Right lobe of liver (tissue), 6 donors: ENCODE measurements around the gene BCCIP. TPM values are rescaled to one million over a fixed set of nuclear protein-coding genes. Genes with fewer than 3 reads are reported as not detected.

Experiments used
- ATAC-seq, 4 donors: fragments of 200-7000 bp; cut with Tn5 transposase; one replicate each; pipeline ENCODE4 v1.9.1; 2020; ENCODE audit warnings: mild to moderate bottlenecking in 4 of 4, moderate library complexity in 4 of 4
- DNase-seq, 3 donors: peaks; one replicate each; pipeline ENCODE4 v3.0.0-alpha.2; 2020
- H3K27ac ChIP-seq, 3 donors: fragments of 200-600 bp; one replicate each; pipeline ENCODE4 v1.8.0; 2022
- H3K27me3 ChIP-seq, 2 donors: fragments of 200-600 bp; one replicate each; pipeline ENCODE4 v1.8.0; 2022
- H3K36me3 ChIP-seq, 4 donors: fragments of 200-600 bp; sonication (generic) in 1 of 4; one replicate each; pipeline versions ENCODE4 v1.5.1 to v1.8.0; 2017 to 2022; ENCODE audit warnings: control low read depth in 1 of 4
- H3K4me1 ChIP-seq, 4 donors: fragments of 200-600 bp; sonication (generic) in 1 of 4; one replicate each; pipeline versions ENCODE4 v1.5.1 to v1.8.0; 2017 to 2022; ENCODE audit warnings: control low read depth in 1 of 4
- H3K4me3 ChIP-seq, 3 donors: fragments of 200-600 bp; one replicate each; pipeline ENCODE4 v1.8.0; 2022
- H3K9me3 ChIP-seq, 4 donors: fragments of 200-600 bp; sonication (generic) in 1 of 4; one replicate each; pipeline versions ENCODE4 v1.5.1 to v1.8.0; 2017 to 2022; ENCODE audit warnings: control low read depth in 1 of 4
- POLR2A ChIP-seq: fragments of 450-650 bp; IDR thresholded peaks from one replicate; pipeline ENCODE4 v1.6.1; 2017; ENCODE audit warnings: antibody characterized with exemption, mild to moderate bottlenecking
- WGBS: methylation state at CpG from one replicate; pipeline ENCODE4 v1.1.6; 2018; ENCODE audit warnings: low coverage, low lambda C conversion rate; ENCODE audit not compliant: insufficient coverage; ENCODE audit errors: missing lambda C conversion rate; 5-methylcytosine and 5-hydroxymethylcytosine counted together
- intact Hi-C, 2 donors: fragments of 100-400 bp; cut with DNase I; formaldehyde crosslinking; loops; one replicate each; pipeline versions ENCODE4 v1.11.2 to v1.14.1; 2022
- total RNA-seq, 6 experiments: library from RNA; depleted of rRNA in 2 of 6; stranded (reverse); fragments of >200 nt in 2 of 6; fragmentation: NEBNext Ultra II Directional in 3 of 6; extraction: Animal tissue kit (Norgen Biotek cat#: 25700) in 3 of 6; gene quantifications; one replicate each; pipeline versions ENCODE4 v1.1.0 to v1.2.4, GENCODE V29; 2016 to 2023
- TF ChIP-seq, protein P1 (sequence below), 4 donors: fragments of 200-600 bp in 3 of 4; fragments of 450-650 bp in 1 of 4; IDR thresholded peaks; one replicate each; pipeline versions ENCODE4 v1.5.1 to v1.8.0; 2016 to 2022; ENCODE audit warnings: antibody characterized with exemption in 4 of 4, mild to moderate bottlenecking in 2 of 4
- donor health status: DM: no; HTN: yes; CAD: no.
- donor health status: DM: no; HTN: no; CAD: no.
- donor health status: DM: no; HTN: no; CAD: no.
- donor health status: DM: no; HTN: yes; CAD: no.
- donor health status: DM: no; HTN: yes; CAD: no.

BCCIP gene
- total RNA-seq, 6 experiments from 2014 or later: 25.9 to 43.3 (median 29.6) TPM

DNA sequence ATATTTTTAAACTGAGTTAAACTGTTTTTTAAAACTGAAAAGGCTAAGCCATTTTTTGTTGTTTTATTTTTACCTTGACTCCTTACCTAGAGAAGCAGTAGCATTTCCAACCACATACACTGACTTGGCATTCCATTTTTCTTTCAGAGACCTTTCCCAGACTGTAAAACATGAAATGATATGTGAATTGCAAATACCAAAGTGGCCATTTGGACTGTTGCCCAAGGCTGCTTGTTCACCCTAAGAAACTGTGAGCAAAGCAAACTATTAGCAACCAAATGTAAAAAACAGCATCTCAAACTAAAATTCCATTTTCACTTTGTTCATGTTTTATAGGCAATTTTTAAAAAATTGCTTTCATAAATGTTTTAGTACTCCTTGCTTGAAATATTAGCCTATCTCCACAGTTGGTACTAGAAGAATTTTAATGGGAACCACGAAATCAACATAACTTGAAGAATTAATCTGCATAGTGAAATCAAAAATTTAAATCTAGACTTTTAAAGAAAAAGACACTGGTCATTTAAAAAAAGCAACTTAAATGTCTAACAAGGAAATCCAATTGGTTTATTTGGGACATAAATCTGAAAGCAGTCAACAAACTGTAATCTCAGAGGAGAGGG lies 11.1 kb upstream of the BCCIP start:
- intact Hi-C loops: no loop called here
- ATAC-seq: no peak
- no peak for DNase-seq
- H3K27me3 ChIP-seq: no peaks in the 10 kb centered on the region
- H3K4me1 ChIP-seq: no peaks in the 10 kb centered on the region
- peaks cover 0 to 37% (median 2%) of the 10 kb centered on the region in 4 donors for H3K36me3 ChIP-seq
- WGBS: 92% methylated on average over 1 of the region's 1 CpG
- no peaks in the 10 kb centered on the region for H3K9me3 ChIP-seq
- TF ChIP-seq, protein P1, sequence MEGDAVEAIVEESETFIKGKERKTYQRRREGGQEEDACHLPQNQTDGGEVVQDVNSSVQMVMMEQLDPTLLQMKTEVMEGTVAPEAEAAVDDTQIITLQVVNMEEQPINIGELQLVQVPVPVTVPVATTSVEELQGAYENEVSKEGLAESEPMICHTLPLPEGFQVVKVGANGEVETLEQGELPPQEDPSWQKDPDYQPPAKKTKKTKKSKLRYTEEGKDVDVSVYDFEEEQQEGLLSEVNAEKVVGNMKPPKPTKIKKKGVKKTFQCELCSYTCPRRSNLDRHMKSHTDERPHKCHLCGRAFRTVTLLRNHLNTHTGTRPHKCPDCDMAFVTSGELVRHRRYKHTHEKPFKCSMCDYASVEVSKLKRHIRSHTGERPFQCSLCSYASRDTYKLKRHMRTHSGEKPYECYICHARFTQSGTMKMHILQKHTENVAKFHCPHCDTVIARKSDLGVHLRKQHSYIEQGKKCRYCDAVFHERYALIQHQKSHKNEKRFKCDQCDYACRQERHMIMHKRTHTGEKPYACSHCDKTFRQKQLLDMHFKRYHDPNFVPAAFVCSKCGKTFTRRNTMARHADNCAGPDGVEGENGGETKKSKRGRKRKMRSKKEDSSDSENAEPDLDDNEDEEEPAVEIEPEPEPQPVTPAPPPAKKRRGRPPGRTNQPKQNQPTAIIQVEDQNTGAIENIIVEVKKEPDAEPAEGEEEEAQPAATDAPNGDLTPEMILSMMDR (IDR thresholded peaks at IDR 0.05): no peak
- no peak for TF ChIP-seq POLR2A
- no peak overlapping the region for H3K4me3 ChIP-seq
- H3K27ac ChIP-seq: no peak overlapping the region

DNA sequence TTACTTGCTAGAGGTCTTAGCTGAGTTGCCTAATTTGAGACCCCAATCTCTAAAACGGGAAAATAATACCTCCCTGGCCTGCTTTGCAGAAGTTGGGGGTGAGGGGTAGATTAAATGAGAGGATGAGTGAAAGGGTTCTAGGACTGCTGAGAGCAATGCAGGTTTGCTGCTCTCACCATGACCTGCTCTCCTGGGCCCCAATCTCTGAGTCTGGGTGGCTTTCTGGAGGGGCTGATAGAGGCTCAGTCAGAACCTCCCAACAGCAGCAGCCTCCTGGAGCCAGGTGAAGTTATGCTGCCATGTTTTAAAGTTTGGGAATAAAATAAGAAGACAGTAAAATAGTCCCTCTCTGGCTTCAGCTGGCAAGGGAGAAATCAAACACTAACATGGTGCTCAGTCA lies 7.6 kb upstream of the BCCIP start:
- WGBS: 50% methylated on average over 1 of the region's 1 CpG
- peaks cover 0 to 4% (median 0%) of the 10 kb centered on the region in 4 donors for H3K4me1 ChIP-seq
- ATAC-seq (no peak), DNase-seq (no peak)
- no peaks in the 10 kb centered on the region for H3K9me3 ChIP-seq
- H3K4me3 ChIP-seq: no peak overlapping the region
- no peak for TF ChIP-seq POLR2A
- TF ChIP-seq, protein P1 (IDR thresholded peaks at IDR 0.05): no peak
- H3K36me3 ChIP-seq: peaks cover 0 to 23% (median 0%) of the 10 kb centered on the region in 4 donors
- intact Hi-C loops: no loop called here
- H3K27ac ChIP-seq: no peak overlapping the region
- H3K27me3 ChIP-seq: no peaks in the 10 kb centered on the region

- no peak overlapping the region for H3K27ac ChIP-seq
- ATAC-seq (no peak), DNase-seq (no peak)
- WGBS: 88% methylated on average over 4 of the region's 4 CpGs
- peaks cover 0 to 8% (median 0%) of the 10 kb centered on the region in 4 donors for H3K4me1 ChIP-seq
- intact Hi-C loops: no loop called here
- H3K9me3 ChIP-seq: no peaks in the 10 kb centered on the region
- peaks cover 0 to 16% (median 0%) of the 10 kb centered on the region in 4 donors for H3K36me3 ChIP-seq
- TF ChIP-seq POLR2A: no peak
- TF ChIP-seq, protein P1 (IDR thresholded peaks at IDR 0.05): no peak
- H3K4me3 ChIP-seq: no peak overlapping the region
- no peaks in the 10 kb centered on the region for H3K27me3 ChIP-seq
These were observed 6.8 kb upstream of the BCCIP start for GRCh38 chr10:125816548-125816947.

DNA sequence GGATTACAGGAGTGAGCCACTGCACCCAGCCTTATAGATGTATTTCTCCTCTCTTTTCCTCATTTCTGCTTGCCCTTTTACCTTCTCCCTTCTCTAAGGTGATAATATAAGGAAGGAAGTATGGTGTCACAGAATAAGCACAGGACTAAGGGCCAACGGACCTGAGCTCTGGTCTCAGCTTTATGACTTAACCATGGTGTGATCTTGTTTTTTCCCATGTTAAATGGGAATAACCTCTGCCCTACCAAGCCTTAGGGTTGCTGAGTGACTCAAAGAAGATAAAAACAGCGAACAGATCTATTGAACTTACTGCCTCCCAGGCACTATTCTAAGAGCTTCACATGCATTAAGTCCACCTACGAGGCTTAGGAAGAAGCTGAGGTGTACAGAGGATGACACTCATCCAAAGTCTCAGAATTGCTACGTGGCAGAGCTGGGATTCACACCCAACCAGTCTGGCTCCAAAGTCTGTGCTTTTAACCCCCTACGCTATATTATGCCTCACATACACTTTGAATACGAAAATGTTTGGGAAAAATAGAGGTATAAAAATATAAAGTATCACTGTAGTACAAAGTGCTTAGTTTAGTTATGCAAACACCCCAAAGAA lies 5.9 kb upstream of the BCCIP start:
- Histone ChIP-seq H3K4me3 (no peak overlapping the region), H3K36me3 (peaks cover 0 to 13% (median 0%) of the 10 kb centered on the region in 4 donors), H3K4me1 (peaks cover 0 to 14% (median 0%) of the 10 kb centered on the region in 4 donors), H3K27me3 (no peaks in the 10 kb centered on the region), H3K27ac (no peak overlapping the region), H3K9me3 (no peaks in the 10 kb centered on the region)
- DNase-seq (no peak), ATAC-seq (no peak)
- WGBS: 77% methylated on average over 6 of the region's 6 CpGs
- intact Hi-C loops: no loop called here
- no peak for TF ChIP-seq POLR2A
- TF ChIP-seq, protein P1 (IDR thresholded peaks at IDR 0.05): no peak
